NT2/D1 (cell line): Measurements from ENCODE around the gene TRAPPC8.
"Not testable (repeated sequence)": the region's sequence is repeated elsewhere in the genome, so short reads cannot be mapped to it uniquely, and the experiment has no call there.

Experiments used
- DNase-seq: peaks from one replicate; pipeline ENCODE4 v3.0.0-alpha.2; 2011; ENCODE audit warnings: low read depth, low spot score
- H3K27me3 ChIP-seq: 2 replicates; pipeline ENCODE4 v1.6.0; 2011; ENCODE audit warnings: mild to moderate bottlenecking; ENCODE audit not compliant: insufficient read length, insufficient read depth
- H3K36me3 ChIP-seq: 2 replicates; pipeline ENCODE4 v1.6.1; 2011; ENCODE audit warnings: mild to moderate bottlenecking, low read length, mixed read lengths; ENCODE audit not compliant: insufficient read depth, insufficient read length
- H3K4me1 ChIP-seq: 2 replicates; pipeline ENCODE4 v1.5.1; 2011; ENCODE audit not compliant: insufficient read depth, insufficient read length
- H3K4me3 ChIP-seq: 2 replicates; pipeline ENCODE4 v1.5.1; 2011; ENCODE audit warnings: low read depth; ENCODE audit not compliant: insufficient read length
- H3K9ac ChIP-seq: 2 replicates; pipeline ENCODE4 v1.6.0; 2011; ENCODE audit warnings: low read depth; ENCODE audit not compliant: insufficient read length
- H3K9me3 ChIP-seq: 2 replicates; pipeline ENCODE4 v1.5.1; 2011; ENCODE audit warnings: mild to moderate bottlenecking, low read length; ENCODE audit not compliant: insufficient read depth
- SUZ12 ChIP-seq: IDR thresholded peaks from 2 replicates; pipeline ENCODE4 v1.6.1; 2011; ENCODE audit not compliant: insufficient read length, insufficient read depth; ENCODE audit errors: extremely low read depth
- YY1 ChIP-seq: IDR thresholded peaks from 2 replicates; pipeline ENCODE4 v1.6.1; 2011; ENCODE audit not compliant: insufficient read length, insufficient read depth
- ZNF274 ChIP-seq: IDR thresholded peaks from 2 replicates; pipeline ENCODE4 v1.6.1; 2011; ENCODE audit warnings: mild to moderate bottlenecking, low read depth, low read length

TRAPPC8 gene

GRCh38 chr18:31920277-31920676 is 22.7 kb downstream of the TRAPPC8 start:
- Histone ChIP-seq H3K4me1 (no peaks in the 10 kb centered on the region), H3K36me3 (peaks cover 10% of the 10 kb centered on the region), H3K27me3 (no peaks in the 10 kb centered on the region), H3K9me3 (no peaks in the 10 kb centered on the region), H3K4me3 (no peak overlapping the region), H3K9ac (no peak overlapping the region)
- DNase-seq: no peak
- TF ChIP-seq SUZ12 (no peak), ZNF274 (no peak), YY1 (no peak)

GRCh38 chr18:31919366-31919765 is 23.6 kb downstream of the TRAPPC8 start:
- DNase-seq, H3K4me1 ChIP-seq, H3K9ac ChIP-seq, H3K4me3 ChIP-seq, H3K27me3 ChIP-seq, H3K36me3 ChIP-seq, H3K9me3 ChIP-seq: not testable (repeated sequence)

- no peak overlapping the region for H3K4me3 ChIP-seq
- TF ChIP-seq ZNF274: no peak
- H3K9ac ChIP-seq: no peak overlapping the region
- peaks cover 10% of the 10 kb centered on the region for H3K36me3 ChIP-seq
- DNase-seq: no peak
- H3K4me1 ChIP-seq: no peaks in the 10 kb centered on the region
- H3K9me3 ChIP-seq: no peaks in the 10 kb centered on the region
- no peaks in the 10 kb centered on the region for H3K27me3 ChIP-seq
Measured at GRCh38 chr18:31918733-31919132, 24.2 kb downstream of the TRAPPC8 start.

GRCh38 chr18:31901063-31901462 is 41.9 kb downstream of the TRAPPC8 start:
- Histone ChIP-seq H3K4me1 (no peaks in the 10 kb centered on the region), H3K27me3 (no peaks in the 10 kb centered on the region), H3K36me3 (peaks cover 61% of the 10 kb centered on the region), H3K4me3 (no peak overlapping the region), H3K9me3 (no peaks in the 10 kb centered on the region), H3K9ac (no peak overlapping the region)
- no peak for TF ChIP-seq SUZ12
- DNase-seq: no peak

- peaks cover 59% of the 10 kb centered on the region for H3K36me3 ChIP-seq
- H3K4me3 ChIP-seq, H3K4me1 ChIP-seq, H3K27me3 ChIP-seq, DNase-seq, H3K9ac ChIP-seq, H3K9me3 ChIP-seq: not testable (repeated sequence)
Measured at GRCh38 chr18:31899771-31900170, 43.2 kb downstream of the TRAPPC8 start.

- Histone ChIP-seq H3K9ac (no peak overlapping the region), H3K4me1 (no peaks in the 10 kb centered on the region), H3K27me3 (no peaks in the 10 kb centered on the region), H3K36me3 (peaks cover 32% of the 10 kb centered on the region), H3K9me3 (no peaks in the 10 kb centered on the region), H3K4me3 (no peak overlapping the region)
- DNase-seq: no peak
- TF ChIP-seq ZNF274 (no peak), SUZ12 (no peak), YY1 (no peak)
Measured at GRCh38 chr18:31892936-31893335, 50.0 kb downstream of the TRAPPC8 start.

GRCh38 chr18:31891566-31891965 is 51.4 kb downstream of the TRAPPC8 start:
- no peak overlapping the region for H3K9ac ChIP-seq
- H3K27me3 ChIP-seq: no peaks in the 10 kb centered on the region
- no peaks in the 10 kb centered on the region for H3K4me1 ChIP-seq
- peaks cover 22% of the 10 kb centered on the region for H3K36me3 ChIP-seq
- no peak for DNase-seq
- TF ChIP-seq ZNF274 (no peak), YY1 (no peak), SUZ12 (no peak)
- no peaks in the 10 kb centered on the region for H3K9me3 ChIP-seq
- H3K4me3 ChIP-seq: no peak overlapping the region

GRCh38 chr18:31884020-31884419 is 58.9 kb downstream of the TRAPPC8 start:
- TF ChIP-seq SUZ12: no peak
- no peak overlapping the region for H3K4me3 ChIP-seq
- peaks cover 16% of the 10 kb centered on the region for H3K36me3 ChIP-seq
- no peaks in the 10 kb centered on the region for H3K4me1 ChIP-seq
- H3K9ac ChIP-seq: no peak overlapping the region
- H3K27me3 ChIP-seq: no peaks in the 10 kb centered on the region
- no peak for DNase-seq
- H3K9me3 ChIP-seq: no peaks in the 10 kb centered on the region
